ENCODE results near the gene MTCL1.

MTCL1 gene

GRCh38 chr18:8812631-8813030, 107.3 kb downstream of the MTCL1 start:
- no peak for DNase-seq (ENCODE audit: low spot score)

- no peak for DNase-seq (ENCODE audit: low spot score)
These were observed 108.3 kb downstream of the MTCL1 start for GRCh38 chr18:8813611-8814010.

- no peak for DNase-seq (ENCODE audit: low spot score)
These were observed 108.8 kb downstream of the MTCL1 start for GRCh38 chr18:8814206-8814605.

- no peak for DNase-seq (ENCODE audit: low spot score)
These were observed 110.9 kb downstream of the MTCL1 start for GRCh38 chr18:8816220-8816619.

GRCh38 chr18:8816816-8817215, 111.5 kb downstream of the MTCL1 start:
- no peak for DNase-seq (ENCODE audit: low spot score)

GRCh38 chr18:8818982-8819381, 113.6 kb downstream of the MTCL1 start:
- DNase-seq (ENCODE audit: low spot score), result no peak

- DNase-seq (ENCODE audit: low spot score), result no peak
These were observed 115.2 kb downstream of the MTCL1 start for GRCh38 chr18:8820396-8821082.

- DNase-seq (ENCODE audit: low spot score), result no peak
These were observed 115.7 kb downstream of the MTCL1 start for GRCh38 chr18:8821083-8821465.

- DNase-seq (ENCODE audit: low spot score), result no peak
These were observed 116.2 kb downstream of the MTCL1 start for GRCh38 chr18:8821531-8821930.

GRCh38 chr18:8822643-8823042, 117.3 kb downstream of the MTCL1 start:
- no peak for DNase-seq (ENCODE audit: low spot score)

GRCh38 chr18:8823530-8823929, 118.2 kb downstream of the MTCL1 start:
- DNase-seq (ENCODE audit: low spot score), result no peak

- DNase-seq (ENCODE audit: low spot score), result no peak
These were observed 119.5 kb downstream of the MTCL1 start for GRCh38 chr18:8824846-8825245.

GRCh38 chr18:8825273-8825672, 119.9 kb downstream of the MTCL1 start:
- no peak for DNase-seq (ENCODE audit: low spot score)

GRCh38 chr18:8825729-8826375, 120.5 kb downstream of the MTCL1 start:
- DNase-seq (ENCODE audit: low spot score), result no peak

GRCh38 chr18:8826514-8826913, 121.2 kb downstream of the MTCL1 start:
- DNase-seq (ENCODE audit: low spot score), result no peak

GRCh38 chr18:8826971-8827370, 121.6 kb downstream of the MTCL1 start:
- no peak for DNase-seq (ENCODE audit: low spot score)

GRCh38 chr18:8828300-8828699, 122.9 kb downstream of the MTCL1 start:
- no peak for DNase-seq (ENCODE audit: low spot score)

- DNase-seq (ENCODE audit: low spot score), result no peak
These were observed 123.4 kb downstream of the MTCL1 start for GRCh38 chr18:8828798-8829197.

- no peak for DNase-seq (ENCODE audit: low spot score)
These were observed 125.0 kb downstream of the MTCL1 start for GRCh38 chr18:8830067-8831060.

- no peak for DNase-seq (ENCODE audit: low spot score)
These were observed 125.8 kb downstream of the MTCL1 start for GRCh38 chr18:8831112-8831511.

GRCh38 chr18:8831531-8831930, 126.2 kb downstream of the MTCL1 start:
- DNase-seq (ENCODE audit: low spot score), result no peak

- no peak for DNase-seq (ENCODE audit: low spot score)
These were observed 128.1 kb downstream of the MTCL1 start for GRCh38 chr18:8833480-8833879.

GRCh38 chr18:8834881-8835280, 129.5 kb downstream of the MTCL1 start:
- no peak for DNase-seq (ENCODE audit: low spot score)

Data from LoVo (cell line).